Measurements from ENCODE around the gene C12orf57. TPM values are rescaled to one million over a fixed set of nuclear protein-coding genes. Genes with fewer than 3 reads are reported as not detected.

Gene C12orf57
- total RNA-seq, 1 experiment from 2014 or later: 103 TPM

DNA sequence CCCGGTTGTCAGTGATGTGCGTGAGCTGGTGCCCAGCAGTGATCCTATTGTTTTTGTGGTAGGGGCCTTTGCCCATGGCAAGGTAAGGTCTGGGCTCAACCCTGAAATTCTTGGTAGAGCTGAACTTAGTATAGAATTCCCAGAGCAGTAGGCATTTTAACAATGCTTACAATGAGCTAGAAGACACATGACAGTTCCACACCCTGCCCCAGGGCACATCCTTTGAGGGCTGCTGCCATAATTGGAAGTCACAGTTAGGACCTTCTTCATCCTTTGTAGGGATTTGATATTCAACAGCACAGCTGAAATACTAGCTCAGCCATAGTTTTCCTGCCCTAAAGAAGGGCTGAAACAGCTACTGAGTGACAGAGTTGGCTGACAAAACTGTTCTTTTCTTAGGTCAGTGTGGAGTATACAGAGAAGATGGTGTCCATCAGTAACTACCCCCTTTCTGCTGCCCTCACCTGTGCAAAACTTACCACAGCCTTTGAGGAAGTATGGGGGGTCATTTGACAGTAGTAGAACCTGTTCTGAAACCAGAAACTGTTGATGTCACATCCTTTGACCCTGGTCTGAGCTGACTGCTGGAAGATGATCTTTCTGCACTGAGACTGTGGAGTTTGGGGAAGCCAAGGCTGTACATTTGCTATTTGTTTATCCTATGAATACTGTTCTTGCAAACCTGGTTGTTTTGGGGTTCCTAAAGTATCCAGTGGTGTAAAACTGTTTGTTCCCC lies 31.6 kb downstream of the C12orf57 start:
- Mint-ChIP-seq H3K36me3 (ENCODE audit: insufficient read depth, unreplicated experiment) (peaks cover 66% of the 10 kb centered on the region), H3K27me3 (ENCODE audit: unreplicated experiment) (no peaks in the 10 kb centered on the region), H3K27ac (ENCODE audit: unreplicated experiment) (peak overlapping the region; percentile 14), H3K4me1 (ENCODE audit: low read depth, unreplicated experiment) (peaks cover 14% of the 10 kb centered on the region), H3K9me3 (ENCODE audit: low read depth, unreplicated experiment) (no peaks in the 10 kb centered on the region), H3K4me3 (ENCODE audit: low read depth, unreplicated experiment) (no peak overlapping the region)
- DNase-seq: no peak
- no TSS peak for BruUV-seq (replicated peaks)
- CTCF ChIA-PET: interaction anchor here (0.6 to 1.5 kb wide), 2 partner anchors 13 to 46 kb away, joined by 3 to 4 read pairs; no protein-coding TSS in a partner anchor
- no peak for TF ChIP-seq CTCF (IDR thresholded peaks at IDR 0.05; ENCODE audit: unreplicated experiment)
- intact Hi-C loops (cut with micrococcal nuclease; ENCODE audit: unreplicated experiment): no loop called here

DNA sequence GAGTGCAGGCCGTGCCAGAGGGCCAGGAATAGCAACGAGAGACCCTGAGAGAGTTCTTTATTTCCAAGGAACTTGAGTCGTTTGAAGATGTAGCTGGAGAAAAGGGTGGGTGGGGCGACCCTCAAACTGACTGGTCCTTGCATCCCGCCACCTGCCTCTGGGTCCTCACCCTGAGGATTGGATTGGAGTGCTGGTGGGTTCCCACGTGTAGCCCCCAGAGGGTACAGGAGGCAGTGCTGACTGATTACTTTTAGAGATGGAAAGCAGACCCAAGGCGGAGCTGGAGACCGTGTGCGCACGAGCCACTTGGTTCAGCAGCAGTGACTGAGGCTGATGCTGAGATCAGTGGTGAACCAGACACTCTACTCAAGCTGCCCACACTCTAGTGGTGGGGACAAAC lies 33.8 kb downstream of the C12orf57 start:
- H3K4me3 Mint-ChIP-seq (ENCODE audit: low read depth, unreplicated experiment): no peak overlapping the region
- H3K9me3 Mint-ChIP-seq (ENCODE audit: low read depth, unreplicated experiment): no peaks in the 10 kb centered on the region
- CTCF ChIA-PET: no interaction called here
- BruUV-seq (replicated peaks): no TSS peak
- no peak for DNase-seq
- H3K36me3 Mint-ChIP-seq (ENCODE audit: insufficient read depth, unreplicated experiment): peaks cover 64% of the 10 kb centered on the region
- intact Hi-C loops (cut with micrococcal nuclease; ENCODE audit: unreplicated experiment): no loop called here
- H3K27me3 Mint-ChIP-seq (ENCODE audit: unreplicated experiment): no peaks in the 10 kb centered on the region
- H3K27ac Mint-ChIP-seq (ENCODE audit: unreplicated experiment): peak overlapping the region; percentile 37
- TF ChIP-seq CTCF (IDR thresholded peaks at IDR 0.05; ENCODE audit: unreplicated experiment): no peak
- peaks cover 5% of the 10 kb centered on the region for H3K4me1 Mint-ChIP-seq (ENCODE audit: low read depth, unreplicated experiment)

DNA sequence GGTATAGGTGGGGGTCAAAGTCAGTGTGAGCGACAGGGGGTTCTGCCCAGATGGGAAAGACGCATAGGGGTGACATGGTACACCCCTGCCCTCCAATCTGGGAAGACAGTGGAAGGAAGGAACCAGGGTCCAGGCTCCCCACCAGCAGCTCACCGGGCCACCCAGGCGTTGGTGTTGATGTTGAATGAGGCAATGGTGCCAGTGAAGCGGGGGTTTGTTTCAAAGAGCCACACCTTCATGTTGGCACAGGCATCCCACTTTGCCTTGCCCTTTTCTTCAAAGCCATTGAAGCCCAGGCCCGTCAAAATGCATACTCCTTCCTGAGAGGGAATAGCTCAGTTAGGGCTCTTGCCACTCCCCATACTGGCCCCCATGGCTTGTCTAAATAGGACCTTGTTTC lies 34.4 kb downstream of the C12orf57 start:
- no peak for TF ChIP-seq CTCF (IDR thresholded peaks at IDR 0.05; ENCODE audit: unreplicated experiment)
- no peak for DNase-seq
- H3K27me3 Mint-ChIP-seq (ENCODE audit: unreplicated experiment): no peaks in the 10 kb centered on the region
- H3K36me3 Mint-ChIP-seq (ENCODE audit: insufficient read depth, unreplicated experiment): peaks cover 60% of the 10 kb centered on the region
- intact Hi-C loops (cut with micrococcal nuclease; ENCODE audit: unreplicated experiment): no loop called here
- BruUV-seq (replicated peaks): no TSS peak
- no peak overlapping the region for H3K4me3 Mint-ChIP-seq (ENCODE audit: low read depth, unreplicated experiment)
- no peaks in the 10 kb centered on the region for H3K4me1 Mint-ChIP-seq (ENCODE audit: low read depth, unreplicated experiment)
- H3K27ac Mint-ChIP-seq (ENCODE audit: unreplicated experiment): no peak overlapping the region
- CTCF ChIA-PET: no interaction called here
- no peaks in the 10 kb centered on the region for H3K9me3 Mint-ChIP-seq (ENCODE audit: low read depth, unreplicated experiment)

GRCh38 chr12:6978611-6979011 lies 34.8 kb downstream of the C12orf57 start:
- CTCF ChIA-PET: no interaction called here
- no peak for TF ChIP-seq CTCF (IDR thresholded peaks at IDR 0.05; ENCODE audit: unreplicated experiment)
- H3K4me1 Mint-ChIP-seq (ENCODE audit: low read depth, unreplicated experiment): no peaks in the 10 kb centered on the region
- no TSS peak for BruUV-seq (replicated peaks)
- peaks cover 56% of the 10 kb centered on the region for H3K36me3 Mint-ChIP-seq (ENCODE audit: insufficient read depth, unreplicated experiment)
- H3K27ac Mint-ChIP-seq (ENCODE audit: unreplicated experiment): no peak overlapping the region
- H3K9me3 Mint-ChIP-seq (ENCODE audit: low read depth, unreplicated experiment): no peaks in the 10 kb centered on the region
- DNase-seq: no peak
- H3K27me3 Mint-ChIP-seq (ENCODE audit: unreplicated experiment): no peaks in the 10 kb centered on the region
- H3K4me3 Mint-ChIP-seq (ENCODE audit: low read depth, unreplicated experiment): no peak overlapping the region
- intact Hi-C loops (cut with micrococcal nuclease; ENCODE audit: unreplicated experiment): no loop called here

Measured in Calu3 (cell line).